HEK293 (cell line): ENCODE results near the gene AVEN.

ENCODE experiments used
- CTCF ChIA-PET: fragments of 350-600 bp; formaldehyde crosslinking; extraction: SDS; loops from one replicate; lab custom pipeline; 2021; ENCODE audit warnings: antibody characterized with exemption; lab: Yijun Ruan, JAX
- POLR2A ChIA-PET: fragments of 300-600 bp; formaldehyde crosslinking; extraction: SDS; loops from one replicate; lab custom pipeline; 2020; ENCODE audit warnings: antibody characterized with exemption, inconsistent platforms; lab: Yijun Ruan, JAX
- H3K27ac ChIP-seq: fragments of 200-500 bp; sonication (Bioruptor generic); 2 replicates; pipeline ENCODE4 v1.5.1; 2014; ENCODE audit warnings: low read depth, low read length, control low read depth, inconsistent platforms; ENCODE audit errors: extremely low read depth
- H3K36me3 ChIP-seq, 2 experiments: fragments of 200-500 bp in 1 of 2; sonication (Bioruptor generic) in 1 of 2; 1 replicate in 1 of 2; 2 replicates in 1 of 2; pipeline ENCODE4 v1.5.1; 2014 to 2017; ENCODE audit warnings: inconsistent platforms in 2 of 2, low read length in 2 of 2; ENCODE audit not compliant: control insufficient read depth in 2 of 2, insufficient read depth in 1 of 2
- H3K4me1 ChIP-seq: fragments of 200-500 bp; sonication (Bioruptor generic); 2 replicates; pipeline ENCODE4 v1.5.1; 2014; ENCODE audit warnings: mild to moderate bottlenecking, low read length, inconsistent platforms; ENCODE audit not compliant: control insufficient read depth, insufficient read depth
- H3K4me3 ChIP-seq: 2 replicates; pipeline ENCODE4 v1.5.1; 2011; ENCODE audit warnings: low read depth, mild to moderate bottlenecking, control low read depth, low read length, moderate library complexity
- H3K9me3 ChIP-seq: fragments of 200-500 bp; sonication (Bioruptor generic); 2 replicates; pipeline ENCODE4 v1.5.1; 2014; ENCODE audit warnings: low read depth, low read length, inconsistent platforms; ENCODE audit not compliant: control insufficient read depth, insufficient read depth
- BCL11A ChIP-seq: fragments of 450-650 bp; formaldehyde crosslinking; IDR thresholded peaks from 2 replicates; pipeline ENCODE4 v1.5.1; 2016; ENCODE audit warnings: low read depth, missing biosample characterization, missing genetic modification characterization
- ELK4 ChIP-seq: IDR thresholded peaks from 2 replicates; pipeline ENCODE4 v1.6.1; 2011; ENCODE audit warnings: mild to moderate bottlenecking, low read depth, low read length, borderline replicate concordance
- HOXA7 ChIP-seq: sonication (generic); formaldehyde crosslinking; IDR thresholded peaks from 2 replicates; pipeline ENCODE4 v1.8.1; 2022; ENCODE audit warnings: missing genetic modification reagents, borderline replicate concordance
- KLF1 ChIP-seq: fragments of 450-650 bp; formaldehyde crosslinking; IDR thresholded peaks from 2 replicates; pipeline ENCODE4 v1.5.1; 2016; ENCODE audit warnings: missing biosample characterization, missing genetic modification characterization
- KLF7 ChIP-seq: fragments of 450-650 bp; formaldehyde crosslinking; IDR thresholded peaks from 2 replicates; pipeline ENCODE4 v1.5.1; 2016; ENCODE audit warnings: missing biosample characterization, missing genetic modification characterization, borderline replicate concordance
- REST ChIP-seq: fragments of 450-650 bp; formaldehyde crosslinking; IDR thresholded peaks from 2 replicates; pipeline ENCODE4 v1.5.1; 2016; ENCODE audit warnings: missing biosample characterization, missing genetic modification characterization
- SCRT1 ChIP-seq: fragments of 450-650 bp; formaldehyde crosslinking; IDR thresholded peaks from 2 replicates; pipeline ENCODE4 v1.5.1; 2016; ENCODE audit warnings: missing biosample characterization, missing genetic modification characterization, borderline replicate concordance
- ZBTB20 ChIP-seq: fragments of 450-650 bp; formaldehyde crosslinking; IDR thresholded peaks from 2 replicates; pipeline ENCODE4 v1.5.1; 2016; ENCODE audit warnings: missing biosample characterization, missing genetic modification characterization
- ZBTB21 ChIP-seq: fragments of 450-650 bp; formaldehyde crosslinking; IDR thresholded peaks from 2 replicates; pipeline ENCODE4 v1.5.1; 2017; ENCODE audit warnings: missing biosample characterization, missing genetic modification characterization
- ZNF140 ChIP-seq: fragments of 450-650 bp; formaldehyde crosslinking; IDR thresholded peaks from 2 replicates; pipeline ENCODE4 v1.5.1; 2016; ENCODE audit warnings: missing biosample characterization, missing genetic modification characterization
- ZNF155 ChIP-seq: fragments of 450-650 bp; formaldehyde crosslinking; IDR thresholded peaks from 2 replicates; pipeline ENCODE4 v1.5.1; 2016; ENCODE audit warnings: missing biosample characterization, missing genetic modification characterization
- ZNF202 ChIP-seq: fragments of 450-650 bp; formaldehyde crosslinking; IDR thresholded peaks from 2 replicates; pipeline ENCODE4 v1.5.1; 2016; ENCODE audit warnings: missing biosample characterization, missing genetic modification characterization, borderline replicate concordance
- ZNF248 ChIP-seq: fragments of 450-650 bp; formaldehyde crosslinking; IDR thresholded peaks from 2 replicates; pipeline ENCODE4 v1.5.1; 2017; ENCODE audit warnings: missing biosample characterization, missing genetic modification characterization
- ZNF37A ChIP-seq: fragments of 450-650 bp; IDR thresholded peaks from 2 replicates; pipeline ENCODE4 v1.5.1; 2018; ENCODE audit warnings: missing biosample characterization, missing genetic modification characterization
- ZNF404 ChIP-seq: fragments of 450-650 bp; formaldehyde crosslinking; IDR thresholded peaks from 2 replicates; pipeline ENCODE4 v1.5.1; 2017; ENCODE audit warnings: missing biosample characterization, missing genetic modification characterization
- ZNF433 ChIP-seq: fragments of 450-650 bp; formaldehyde crosslinking; IDR thresholded peaks from 2 replicates; pipeline ENCODE4 v1.5.1; 2016; ENCODE audit warnings: missing biosample characterization, missing genetic modification characterization, low read depth
- ZNF488 ChIP-seq: fragments of 450-650 bp; formaldehyde crosslinking; IDR thresholded peaks from 2 replicates; pipeline ENCODE4 v1.5.1; 2016; ENCODE audit warnings: missing biosample characterization, missing genetic modification characterization
- ZNF529 ChIP-seq: fragments of 450-650 bp; formaldehyde crosslinking; IDR thresholded peaks from 2 replicates; pipeline ENCODE4 v1.5.1; 2017; ENCODE audit warnings: missing genetic modification characterization, missing biosample characterization; ENCODE audit not compliant: insufficient replicate concordance
- ZNF548 ChIP-seq: fragments of 450-650 bp; formaldehyde crosslinking; IDR thresholded peaks from 2 replicates; pipeline ENCODE4 v1.5.1; 2016; ENCODE audit warnings: missing biosample characterization, missing genetic modification characterization
- ZNF561 ChIP-seq: fragments of 450-650 bp; IDR thresholded peaks from 2 replicates; pipeline ENCODE4 v1.5.1; 2018; ENCODE audit warnings: missing biosample characterization, missing genetic modification characterization, borderline replicate concordance
- ZNF768 ChIP-seq: fragments of 450-650 bp; formaldehyde crosslinking; IDR thresholded peaks from 2 replicates; pipeline ENCODE4 v1.5.1; 2018; ENCODE audit warnings: missing biosample characterization, mild to moderate bottlenecking, missing genetic modification characterization

The AVEN gene

GRCh38 chr15:33913459-33913858, 125.5 kb downstream of the AVEN start:
- ChIA-PET POLR2A (no interaction called here), CTCF (no interaction called here)
- Histone ChIP-seq H3K4me1 (peaks cover 14% of the 10 kb centered on the region), H3K4me3 (no peak overlapping the region), H3K27ac (no peak overlapping the region), H3K9me3 (no peaks in the 10 kb centered on the region)
- TF ChIP-seq ZNF768 (no peak), ZNF529 (tag by site-specific recombination) (no peak), KLF7 (no peak), ZNF561 (tag by site-specific recombination) (no peak), ZNF202 (tag by site-specific recombination) (no peak), ZNF140 (no peak), SCRT1 (tag by site-specific recombination) (no peak)
- TF ChIP-seq, all 188 proteins: peak for 0
- no peaks in the 10 kb centered on the region for H3K36me3 ChIP-seq

GRCh38 chr15:33912326-33912725, 126.7 kb downstream of the AVEN start:
- H3K27ac ChIP-seq: no peak overlapping the region
- no peaks in the 10 kb centered on the region for H3K9me3 ChIP-seq
- POLR2A ChIA-PET: no interaction called here
- CTCF ChIA-PET: no interaction called here
- no peak for TF ChIP-seq ZBTB20
- no peak for TF ChIP-seq HOXA7 (CRISPR knock-in tag)
- no peak for TF ChIP-seq ZNF155 (tag by site-specific recombination)
- no peak for TF ChIP-seq ZNF548 (tag by site-specific recombination)
- no peak for TF ChIP-seq ZNF488
- TF ChIP-seq ELK4: no peak
- TF ChIP-seq KLF1 (tag by site-specific recombination): no peak
- TF ChIP-seq ZNF404 (tag by site-specific recombination): no peak
- no peak for TF ChIP-seq ZNF37A (tag by site-specific recombination)
- no peak for TF ChIP-seq ZBTB21 (tag by site-specific recombination)
- TF ChIP-seq REST (tag by site-specific recombination): no peak
- TF ChIP-seq, all 188 proteins: peak for 0
- Histone ChIP-seq H3K4me3 (no peak overlapping the region), H3K36me3 (no peaks in the 10 kb centered on the region), H3K4me1 (peaks cover 14% of the 10 kb centered on the region)

GRCh38 chr15:33910741-33911140, 128.3 kb downstream of the AVEN start:
- ChIA-PET POLR2A (no interaction called here), CTCF (no interaction called here)
- Histone ChIP-seq H3K36me3 (no peaks in the 10 kb centered on the region), H3K9me3 (no peaks in the 10 kb centered on the region), H3K4me1 (peaks cover 10% of the 10 kb centered on the region), H3K27ac (no peak overlapping the region), H3K4me3 (no peak overlapping the region)
- TF ChIP-seq ZNF433 (tag by site-specific recombination) (no peak), ZNF248 (tag by site-specific recombination) (no peak), BCL11A (tag by site-specific recombination) (no peak)
